GM19468 (cell line): ENCODE results near the gene FZD7.

ENCODE experiments used
- ATAC-seq: cut with Tn5 transposase; IDR thresholded peaks from one replicate; pipeline ENCODE4 v1.9.1; 2021; ENCODE audit warnings: mild to moderate bottlenecking, moderate library complexity, moderate number of reproducible peaks; ENCODE audit not compliant: unreplicated experiment; ENCODE audit errors: extremely low read depth

FZD7 gene

DNA sequence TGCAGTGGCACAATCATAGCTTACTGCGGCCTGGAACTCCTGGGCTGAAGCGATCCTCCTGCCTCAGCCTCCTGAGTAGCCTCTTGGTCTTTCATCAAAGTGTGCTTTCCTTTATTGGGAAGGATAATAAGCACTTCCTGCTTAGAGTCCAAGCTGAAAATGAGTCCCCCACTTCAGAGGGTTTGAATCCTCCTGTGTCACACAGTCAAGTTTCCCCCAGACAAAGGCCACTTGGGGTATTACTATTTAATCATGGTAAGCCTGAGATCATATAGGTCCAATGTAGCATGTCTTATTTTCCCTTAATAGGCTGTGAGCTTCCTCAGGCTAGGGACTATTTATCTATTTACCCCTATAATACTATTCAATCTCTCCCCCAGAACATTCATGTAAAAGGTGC is 28.0 kb downstream of the FZD7 start:
- ATAC-seq = no peak

DNA sequence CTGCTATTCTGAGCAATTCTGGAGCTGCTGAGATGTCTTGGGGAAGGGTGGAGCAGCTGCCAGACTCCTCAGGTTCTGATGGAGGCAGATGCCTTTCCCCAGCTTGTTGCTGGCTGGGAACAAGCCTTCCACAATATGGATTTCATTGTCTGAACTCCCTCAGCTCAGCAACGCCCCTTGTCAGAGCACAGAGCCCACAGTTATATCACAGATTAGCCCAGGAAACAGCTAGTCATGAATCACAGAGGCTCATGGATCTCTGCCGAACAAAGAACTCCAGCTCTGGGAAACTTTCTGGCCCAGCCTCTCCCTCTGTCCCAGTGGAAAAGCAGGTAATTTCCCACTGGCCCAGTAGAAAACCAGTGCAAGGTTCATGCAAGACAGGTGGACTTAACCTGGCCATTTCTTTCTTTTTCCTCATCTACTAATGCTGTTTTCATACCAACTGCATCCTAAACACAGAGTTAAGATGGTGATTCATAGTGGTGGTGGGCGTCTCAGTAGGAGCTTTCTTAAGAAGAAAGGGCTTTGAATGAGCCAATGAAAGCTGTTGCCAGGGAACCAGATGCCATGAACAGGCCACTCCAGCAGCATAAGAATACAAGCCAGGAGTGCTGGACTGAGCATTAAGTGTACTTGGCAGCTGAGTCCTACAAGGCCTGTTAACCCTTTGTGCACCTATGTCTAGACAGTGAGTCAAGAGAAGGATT is 30.7 kb downstream of the FZD7 start:
- ATAC-seq = no peak

DNA sequence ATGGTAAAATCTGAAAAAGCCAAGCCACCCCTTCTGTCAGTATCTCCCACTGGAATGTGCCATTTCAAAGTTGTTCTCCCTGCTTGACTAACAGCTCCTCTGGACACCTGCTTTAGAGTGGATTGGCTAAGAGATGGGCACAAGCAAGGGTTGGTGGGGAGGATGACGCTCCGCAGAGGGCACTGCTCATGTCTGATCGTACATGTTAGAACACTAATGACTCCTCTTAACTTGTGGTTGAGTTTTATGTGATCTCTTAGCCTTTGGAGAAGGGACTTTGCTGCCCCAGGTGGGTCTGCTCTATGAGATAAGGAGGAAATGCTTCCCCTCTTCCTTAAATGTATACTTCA is 31.2 kb downstream of the FZD7 start:
- no peak for ATAC-seq

DNA sequence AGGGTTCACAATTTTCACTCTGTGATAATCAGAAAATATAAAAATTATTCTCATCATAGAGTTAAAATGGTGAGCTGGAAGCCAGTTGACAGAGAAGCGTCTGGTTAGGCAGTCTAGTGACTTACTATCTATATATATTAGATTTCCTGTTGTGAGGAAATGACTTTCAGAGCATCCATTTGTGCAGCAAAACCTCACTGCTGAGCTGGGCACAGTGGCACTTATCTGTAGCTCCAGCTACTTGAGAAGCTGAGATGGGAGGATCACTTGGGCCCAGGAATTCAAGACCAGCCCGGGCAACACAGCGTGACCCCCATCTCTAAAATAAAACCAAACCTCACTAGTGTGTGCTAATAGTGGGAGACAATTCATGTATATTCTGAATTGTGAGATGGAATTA is 32.2 kb downstream of the FZD7 start:
- ATAC-seq = no peak

DNA sequence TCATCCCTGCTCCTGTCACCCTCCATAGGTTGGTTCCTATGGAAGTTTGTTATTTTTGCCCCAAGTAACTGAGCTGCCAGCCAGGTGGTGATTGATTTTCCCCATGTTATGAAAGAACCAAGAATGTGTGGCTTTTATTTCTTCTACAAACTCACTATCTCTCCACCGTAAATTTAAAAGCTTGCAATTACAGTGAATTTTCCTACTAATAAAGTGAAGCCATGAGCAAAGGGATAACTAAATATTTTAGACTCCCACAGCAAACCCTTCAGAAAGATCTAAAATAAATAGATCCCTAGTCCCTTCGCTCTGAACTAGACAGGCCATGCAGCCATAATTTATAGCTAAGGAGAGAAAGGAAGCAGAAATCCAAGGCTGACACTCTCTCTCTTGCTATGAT is 33.2 kb downstream of the FZD7 start:
- ATAC-seq = no peak

DNA sequence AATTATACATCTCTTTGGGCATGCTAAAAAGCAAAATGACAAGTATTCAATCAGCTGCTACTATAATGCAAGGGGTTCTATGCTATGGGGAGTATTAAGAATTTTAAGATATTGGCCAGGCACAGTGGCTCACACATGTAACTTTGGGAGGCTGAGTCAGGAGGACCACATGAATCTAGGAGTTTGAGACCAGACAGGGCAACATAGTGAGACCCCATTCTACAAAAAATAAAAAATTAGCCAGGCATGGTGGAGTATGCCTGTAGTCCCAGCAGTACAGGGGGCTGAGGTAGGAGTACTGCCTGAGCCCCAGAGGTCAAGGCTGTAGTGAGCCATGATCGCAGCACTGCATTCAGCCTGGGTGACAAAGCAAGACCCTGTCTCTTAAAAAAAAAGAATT is 33.9 kb downstream of the FZD7 start:
- no peak for ATAC-seq

DNA sequence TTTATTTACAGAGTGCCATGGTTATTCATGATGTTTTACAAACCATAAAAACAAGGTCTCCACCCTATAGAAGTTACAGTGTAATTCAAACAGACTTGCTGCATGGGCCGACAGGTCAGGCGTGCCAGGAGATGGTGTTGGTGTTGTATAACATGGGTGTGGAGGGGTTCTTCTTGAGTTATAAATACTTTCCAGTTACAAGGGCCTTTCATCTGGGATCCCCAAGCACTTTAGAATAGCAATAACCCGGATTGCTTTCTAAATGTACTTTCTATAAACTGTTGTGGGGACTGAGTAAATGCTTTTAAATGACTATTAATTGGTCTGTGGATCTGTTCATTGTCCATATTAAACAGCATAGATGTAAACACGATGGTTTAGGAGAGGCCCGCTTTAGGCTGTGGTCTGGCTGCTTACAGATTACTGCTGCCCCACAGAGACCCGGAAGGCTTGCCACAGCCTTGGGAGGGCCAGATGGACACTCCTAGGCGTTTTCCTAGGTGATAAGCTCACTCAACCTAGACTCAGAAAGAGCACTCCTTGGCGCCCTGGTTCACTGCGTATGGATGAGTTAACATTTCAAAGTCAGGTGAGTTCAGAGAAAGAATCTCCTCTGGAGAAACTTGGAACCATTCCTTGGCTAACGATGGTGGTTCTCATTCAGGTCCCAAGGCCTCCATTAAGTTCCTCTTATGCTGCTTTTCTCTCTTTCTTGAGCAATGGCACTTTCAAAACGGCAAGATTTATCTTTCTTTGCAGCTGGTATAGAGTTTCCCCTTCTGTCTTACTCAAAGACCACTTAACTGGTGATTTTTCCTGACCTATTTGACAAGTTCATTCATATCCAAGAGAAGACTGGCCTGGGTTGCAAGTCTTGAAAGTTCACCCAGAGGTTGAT is 35.8 kb downstream of the FZD7 start:
- ATAC-seq = no peak

DNA sequence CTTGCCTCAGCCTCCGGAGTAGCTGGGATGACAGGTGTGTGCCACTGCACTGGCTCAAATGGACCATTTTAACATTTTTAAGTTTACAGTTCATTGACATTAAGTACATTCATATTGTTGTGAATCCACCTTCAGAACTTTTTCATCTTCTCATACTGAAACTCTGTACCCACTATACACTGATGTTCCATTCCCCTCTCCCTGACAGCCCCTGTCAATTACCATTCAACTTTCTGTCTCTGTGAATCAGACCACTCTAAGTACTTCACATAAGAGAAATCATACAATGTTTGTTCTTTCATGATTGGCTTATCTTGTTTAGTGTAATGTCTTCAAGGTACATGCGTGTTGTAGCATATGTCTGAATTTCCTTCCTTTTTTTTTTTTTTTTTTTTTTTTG is 37.5 kb downstream of the FZD7 start:
- no peak for ATAC-seq

DNA sequence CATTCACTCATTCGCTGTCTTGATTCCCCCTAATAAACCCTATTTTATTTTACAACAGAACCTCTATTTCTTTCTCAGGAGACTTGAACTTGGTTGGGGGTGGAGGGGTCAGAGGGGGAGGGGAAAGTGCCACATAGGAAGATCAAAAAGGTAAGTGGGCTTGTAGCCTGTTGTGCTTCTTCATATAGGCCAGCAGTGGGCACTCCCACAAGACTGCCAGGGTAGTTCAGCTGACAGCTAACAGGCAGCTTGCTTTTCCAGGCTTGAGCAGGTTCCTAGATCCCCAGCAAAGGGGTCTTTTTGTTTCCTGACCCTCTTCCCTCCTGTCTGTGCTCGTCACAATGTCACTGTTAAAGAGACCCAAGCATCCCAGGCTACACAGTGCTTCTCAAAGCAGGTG is 38.6 kb downstream of the FZD7 start:
- ATAC-seq = no peak

DNA sequence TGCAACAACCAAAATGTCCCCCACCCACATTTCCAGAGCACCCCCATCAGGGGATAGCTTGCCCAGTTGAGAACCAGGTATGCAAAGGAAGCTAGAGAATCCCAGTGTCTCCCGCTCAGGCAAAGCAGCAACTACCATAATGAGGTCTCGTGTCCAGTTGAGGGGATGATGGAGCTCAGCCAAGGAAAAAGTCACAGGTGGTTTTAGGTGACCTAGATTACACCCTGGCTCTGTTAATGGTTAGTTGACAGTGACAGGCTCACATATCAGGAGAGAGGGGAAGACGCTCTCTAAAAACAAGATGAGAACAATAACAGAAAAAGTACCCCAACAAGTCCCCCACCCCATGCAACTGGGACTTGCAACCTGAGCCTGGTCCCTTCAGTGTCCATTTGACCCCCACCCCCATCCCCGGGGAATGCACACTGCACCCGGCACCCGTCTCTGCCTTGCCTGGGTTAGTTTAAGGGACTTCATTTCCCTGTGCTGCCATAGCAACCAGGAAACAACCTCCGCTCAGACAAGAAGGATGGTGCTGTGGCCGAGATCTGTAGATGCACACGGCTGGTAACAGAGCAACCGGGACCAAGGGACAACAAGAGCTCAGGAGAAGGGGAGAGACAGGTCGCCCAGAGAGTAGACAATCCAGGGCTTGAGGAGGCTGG is 39.2 kb downstream of the FZD7 start, which contains the start of gene KIAA2012:
Gene KIAA2012, plus strand, starts transcription at position 519 of the 665 bp plus-strand sequence. CDS start 373 bp downstream, outside the sequence.
- ATAC-seq = no peak

DNA sequence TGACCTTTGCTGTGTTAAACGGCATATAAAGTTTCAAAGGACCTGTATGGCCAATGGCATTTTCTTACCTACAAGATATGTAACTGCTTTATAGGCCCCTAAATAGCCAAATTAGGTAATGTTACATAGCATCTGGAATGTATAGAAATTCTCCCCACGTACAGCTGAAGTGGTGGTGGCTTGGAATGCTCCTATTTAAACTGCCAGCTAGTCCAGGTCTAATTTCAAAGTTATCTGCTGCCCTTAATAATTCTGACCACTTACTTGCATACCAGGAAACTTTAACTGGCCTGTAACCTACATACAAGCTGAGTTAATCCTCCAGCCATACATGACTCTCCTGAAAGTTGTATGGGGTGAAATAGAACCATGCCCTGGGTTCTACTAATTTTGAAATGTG is 40.7 kb downstream of the FZD7 start:
- no peak for ATAC-seq

DNA sequence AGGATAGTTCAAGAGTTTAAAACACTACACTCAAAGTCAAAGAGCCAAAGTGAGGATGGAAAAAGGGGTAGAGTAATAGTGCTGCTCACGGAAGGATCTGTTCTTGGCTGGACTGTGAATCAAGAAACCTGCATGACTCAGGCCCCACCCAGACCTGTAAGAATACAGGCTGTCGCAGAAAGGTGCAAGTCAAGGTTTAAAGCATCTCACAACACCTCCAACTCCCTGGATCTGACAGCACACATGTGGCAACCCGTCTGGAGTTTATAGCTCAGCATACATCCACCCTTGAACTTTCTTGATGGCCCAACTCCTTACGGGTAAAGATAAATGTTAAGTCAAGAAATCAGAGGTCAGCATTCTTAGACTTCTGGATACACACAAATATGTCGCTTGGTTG is 45.7 kb downstream of the FZD7 start:
- no peak for ATAC-seq

DNA sequence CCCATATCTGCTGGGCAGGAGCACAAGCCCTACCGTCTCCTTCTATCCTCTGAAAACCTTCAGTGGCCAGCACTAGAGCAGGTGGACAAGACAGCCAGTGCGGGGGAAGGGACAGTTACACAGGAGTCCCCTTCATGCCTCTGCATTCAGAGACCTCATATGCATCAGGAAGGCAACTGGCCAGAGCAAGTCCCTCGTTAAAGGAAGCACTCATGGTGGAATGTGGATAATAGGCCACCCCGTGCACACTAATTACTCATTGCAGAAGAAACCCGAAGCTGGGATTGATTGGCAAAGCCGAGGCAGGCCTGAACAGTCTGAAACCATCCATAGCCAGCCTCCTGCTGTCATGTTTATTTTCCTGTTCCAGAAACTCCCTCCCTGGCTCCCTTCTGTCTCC is 50.6 kb downstream of the FZD7 start:
- ATAC-seq = no peak
